Natural killer cell (primary cell): ENCODE data around the gene NPIPA3. TPM values are rescaled to one million over a fixed set of nuclear protein-coding genes. Genes with fewer than 3 reads are reported as not detected.
"Not testable (repeated sequence)": the region's sequence is repeated elsewhere in the genome, so short reads cannot be mapped to it uniquely, and the experiment has no call there.

ENCODE experiments used
- ATAC-seq, 3 donors: fragments of 150-1000 bp in 2 of 3; fragments of 200-7000 bp in 1 of 3; cut with Tn5 transposase; 1 replicate in 1 of 3; 2 replicates in 2 of 3; pipeline ENCODE4 v1.10.0; 2021; ENCODE audit warnings: mild to moderate bottlenecking in 2 of 3, moderate library complexity in 2 of 3
- DNase-seq, 2 donors: peaks; one replicate each; pipeline versions ENCODE4 v3.0.0 to v3.0.0-alpha.2; 2013 to 2021; ENCODE audit warnings: mixed read lengths in 1 of 2
- H3K27ac ChIP-seq: one replicate; pipeline ENCODE4 v1.5.1; 2013; ENCODE audit warnings: mild to moderate bottlenecking, low read length
- H3K27me3 ChIP-seq: one replicate; pipeline ENCODE4 v1.6.1; 2013; ENCODE audit warnings: low read length; ENCODE audit not compliant: control insufficient read depth, insufficient read depth
- H3K36me3 ChIP-seq: one replicate; pipeline ENCODE4 v1.6.1; 2013; ENCODE audit warnings: low read length; ENCODE audit not compliant: control insufficient read depth, insufficient read depth
- H3K4me1 ChIP-seq: one replicate; pipeline ENCODE4 v1.6.1; 2013; ENCODE audit warnings: low read length; ENCODE audit not compliant: control insufficient read depth, insufficient read depth
- H3K4me3 ChIP-seq: one replicate; pipeline ENCODE4 v1.5.1; 2013; ENCODE audit warnings: low read length
- H3K9me3 ChIP-seq: one replicate; pipeline ENCODE4 v1.6.1; 2013; ENCODE audit warnings: low read length; ENCODE audit not compliant: control insufficient read depth, insufficient read depth
- H3K27ac Mint-ChIP-seq, 2 donors: one replicate each; pipeline ENCODE4 v1.8.0; 2022; ENCODE audit warnings: mild to moderate bottlenecking in 2 of 2, mixed read lengths in 2 of 2, moderate library complexity in 1 of 2
- H3K27me3 Mint-ChIP-seq, 2 donors: one replicate each; pipeline ENCODE4 v1.8.0; 2022; ENCODE audit warnings: low read depth in 2 of 2, mixed read lengths in 2 of 2
- H3K36me3 Mint-ChIP-seq: one replicate; pipeline ENCODE4 v1.8.0; 2022; ENCODE audit warnings: mixed read lengths
- H3K4me1 Mint-ChIP-seq, 2 donors: one replicate each; pipeline ENCODE4 v1.8.0; 2022; ENCODE audit warnings: mixed read lengths in 2 of 2
- H3K4me3 Mint-ChIP-seq: one replicate; pipeline ENCODE4 v1.8.0; 2022; ENCODE audit warnings: mild to moderate bottlenecking, moderate library complexity, mixed read lengths
- H3K9me3 Mint-ChIP-seq, 2 donors: one replicate each; pipeline ENCODE4 v1.8.0; 2022; ENCODE audit warnings: mixed read lengths in 2 of 2
- WGBS: methylation state at CpG from one replicate; pipeline ENCODE4 v1.1.7; 2013; ENCODE audit warnings: missing lambda C conversion rate; ENCODE audit not compliant: insufficient coverage; 5-methylcytosine and 5-hydroxymethylcytosine counted together
- intact Hi-C: fragments of 100-400 bp; cut with micrococcal nuclease; formaldehyde crosslinking; loops from one replicate; pipeline ENCODE4 v1.14.2; 2022
- total RNA-seq, 4 donors: library from RNA; stranded (reverse); fragments of 120-200 nt in 1 of 4; gene quantifications; one replicate each; pipeline versions ENCODE4 v1.2.3 to v1.2.4, GENCODE V29; 2013 to 2022
- TF ChIP-seq, protein P1 (sequence below): fragments of 200-600 bp; IDR thresholded peaks from one replicate; pipeline ENCODE4 v1.8.0; 2022; ENCODE audit warnings: antibody characterized with exemption

Gene NPIPA3
- total RNA-seq, 3 donors from 2014 or later (not counting 1 experiment from before 2014, with no cell fraction given): 3.1 TPM; not detected in 2

- H3K36me3 Mint-ChIP-seq: no peaks in the 10 kb centered on the region
- 83% methylated on average over 2 of the region's 3 CpGs for WGBS
- no peak overlapping the region for H3K4me3 Mint-ChIP-seq
- H3K4me3 ChIP-seq: no peak overlapping the region
- H3K27me3 ChIP-seq: peaks cover 2% of the 10 kb centered on the region
- peaks cover 5 to 6% of the 10 kb centered on the region in 2 donors for H3K4me1 Mint-ChIP-seq
- TF ChIP-seq, protein P1, sequence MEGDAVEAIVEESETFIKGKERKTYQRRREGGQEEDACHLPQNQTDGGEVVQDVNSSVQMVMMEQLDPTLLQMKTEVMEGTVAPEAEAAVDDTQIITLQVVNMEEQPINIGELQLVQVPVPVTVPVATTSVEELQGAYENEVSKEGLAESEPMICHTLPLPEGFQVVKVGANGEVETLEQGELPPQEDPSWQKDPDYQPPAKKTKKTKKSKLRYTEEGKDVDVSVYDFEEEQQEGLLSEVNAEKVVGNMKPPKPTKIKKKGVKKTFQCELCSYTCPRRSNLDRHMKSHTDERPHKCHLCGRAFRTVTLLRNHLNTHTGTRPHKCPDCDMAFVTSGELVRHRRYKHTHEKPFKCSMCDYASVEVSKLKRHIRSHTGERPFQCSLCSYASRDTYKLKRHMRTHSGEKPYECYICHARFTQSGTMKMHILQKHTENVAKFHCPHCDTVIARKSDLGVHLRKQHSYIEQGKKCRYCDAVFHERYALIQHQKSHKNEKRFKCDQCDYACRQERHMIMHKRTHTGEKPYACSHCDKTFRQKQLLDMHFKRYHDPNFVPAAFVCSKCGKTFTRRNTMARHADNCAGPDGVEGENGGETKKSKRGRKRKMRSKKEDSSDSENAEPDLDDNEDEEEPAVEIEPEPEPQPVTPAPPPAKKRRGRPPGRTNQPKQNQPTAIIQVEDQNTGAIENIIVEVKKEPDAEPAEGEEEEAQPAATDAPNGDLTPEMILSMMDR: no peak
- no peak for ATAC-seq
- no peaks in the 10 kb centered on the region for H3K9me3 Mint-ChIP-seq
- no peak overlapping the region for H3K27ac ChIP-seq
- no peak for DNase-seq
- H3K9me3 ChIP-seq: no peaks in the 10 kb centered on the region
- peaks cover 3% of the 10 kb centered on the region for H3K4me1 ChIP-seq
- H3K27me3 Mint-ChIP-seq: peaks cover 10 to 12% of the 10 kb centered on the region in 2 donors
- no peaks in the 10 kb centered on the region for H3K36me3 ChIP-seq
- intact Hi-C loops: no loop called here
- H3K27ac Mint-ChIP-seq: no peak overlapping the region
Observed at GRCh38 chr16:14676633-14677032, 26.6 kb upstream of the NPIPA3 start.

DNA sequence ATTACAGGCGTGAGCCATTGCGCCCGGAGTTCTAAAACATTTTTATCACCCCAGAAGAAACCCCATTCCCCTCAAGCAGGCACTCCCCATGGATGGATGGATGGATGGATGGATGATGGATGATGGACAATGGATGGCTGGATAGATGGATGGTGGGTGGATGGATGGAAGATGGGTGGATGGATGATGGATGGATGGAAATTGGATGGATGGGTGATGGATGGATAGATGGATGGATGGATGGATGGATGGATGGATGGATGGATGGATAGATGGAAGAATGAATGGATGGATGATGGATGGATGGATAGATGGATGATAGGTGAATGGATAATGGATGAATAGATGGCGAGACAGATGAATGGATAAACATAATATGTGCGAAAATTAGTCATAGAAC is 25.6 kb upstream of the NPIPA3 start:
- Histone ChIP-seq H3K27ac (no peak overlapping the region), H3K27me3 (peaks cover 2% of the 10 kb centered on the region), H3K4me3 (no peak overlapping the region), H3K9me3 (no peaks in the 10 kb centered on the region), H3K4me1 (peaks cover 1% of the 10 kb centered on the region), H3K36me3 (no peaks in the 10 kb centered on the region)
- TF ChIP-seq, protein P1: no peak
- peaks cover 1 to 3% of the 10 kb centered on the region in 2 donors for H3K4me1 Mint-ChIP-seq
- H3K27me3 Mint-ChIP-seq: peaks cover 10 to 12% of the 10 kb centered on the region in 2 donors
- no peak for DNase-seq
- H3K27ac Mint-ChIP-seq: no peak overlapping the region
- H3K4me3 Mint-ChIP-seq: no peak overlapping the region
- no peaks in the 10 kb centered on the region for H3K36me3 Mint-ChIP-seq
- intact Hi-C loops: no loop called here
- no peaks in the 10 kb centered on the region for H3K9me3 Mint-ChIP-seq
- 91% methylated on average over 4 of the region's 5 CpGs for WGBS
- no peak for ATAC-seq

DNA sequence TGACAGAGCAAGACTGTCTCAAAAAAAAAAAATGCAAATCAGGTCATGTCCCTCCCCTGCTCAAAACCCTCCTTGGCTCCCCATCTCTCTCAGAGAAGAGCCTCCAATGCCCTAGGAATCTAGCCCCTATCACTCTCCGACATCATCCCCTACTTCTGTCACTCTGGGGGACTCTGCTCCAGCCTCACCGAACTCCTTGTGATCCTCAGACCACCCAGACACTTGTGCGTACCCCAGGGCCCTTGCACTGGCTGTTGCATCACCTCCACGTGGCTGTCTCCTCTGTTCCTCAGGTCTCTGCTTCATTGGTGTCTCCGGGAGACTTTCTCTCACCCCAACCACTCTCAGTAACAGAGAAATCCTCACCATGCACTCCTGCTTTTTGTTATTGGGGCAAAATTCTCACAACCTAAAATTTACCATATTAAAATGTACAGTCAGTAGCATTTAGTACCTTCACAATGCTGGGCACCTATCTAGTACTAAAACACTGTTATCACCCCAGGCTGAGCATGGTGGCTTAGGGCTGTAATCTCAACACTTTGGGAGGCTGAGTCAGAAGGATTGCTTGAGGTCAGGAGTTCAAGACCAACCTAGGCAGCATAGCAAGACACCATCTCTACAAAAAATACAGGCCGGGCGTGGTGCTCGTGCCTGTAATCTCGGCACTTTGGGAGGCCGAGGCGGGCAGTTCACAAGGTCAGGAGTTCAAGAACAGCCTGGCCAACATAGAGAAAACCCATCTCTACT is 24.3 kb upstream of the NPIPA3 start:
- Histone ChIP-seq H3K27me3 (peaks cover 2% of the 10 kb centered on the region), H3K4me1 (no peaks in the 10 kb centered on the region), H3K9me3 (no peaks in the 10 kb centered on the region), H3K36me3 (no peaks in the 10 kb centered on the region), H3K4me3 (no peak overlapping the region), H3K27ac (no peak overlapping the region)
- intact Hi-C loops: no loop called here
- no peaks in the 10 kb centered on the region for H3K4me1 Mint-ChIP-seq
- ATAC-seq (no peak), DNase-seq (no peak)
- TF ChIP-seq, protein P1: no peak
- H3K36me3 Mint-ChIP-seq: no peaks in the 10 kb centered on the region
- no peak overlapping the region for H3K4me3 Mint-ChIP-seq
- H3K27ac Mint-ChIP-seq: no peak overlapping the region
- peaks cover 10 to 12% of the 10 kb centered on the region in 2 donors for H3K27me3 Mint-ChIP-seq
- H3K9me3 Mint-ChIP-seq: no peaks in the 10 kb centered on the region
- WGBS: 77% methylated on average over 11 of the region's 11 CpGs

DNA sequence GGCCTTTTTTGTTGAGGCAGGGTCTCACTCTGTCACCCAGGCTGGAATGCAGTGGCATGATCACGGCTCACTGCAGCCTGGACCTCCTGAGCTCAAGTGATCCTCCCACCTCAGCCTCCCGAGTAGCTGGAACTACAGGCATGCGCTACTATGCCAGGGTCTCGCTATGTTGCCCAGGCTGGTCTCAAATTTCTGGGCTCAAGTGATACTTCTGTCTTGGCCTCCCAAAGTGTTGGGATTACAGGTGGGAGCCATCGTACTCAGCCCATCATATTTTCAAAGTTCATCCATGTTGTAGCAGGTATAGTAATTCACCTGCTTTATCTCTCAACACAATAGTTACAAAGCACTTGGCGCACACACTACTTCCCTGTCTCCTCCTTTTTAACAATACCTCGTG is 22.8 kb upstream of the NPIPA3 start:
- DNase-seq, H3K27me3 ChIP-seq, ATAC-seq, H3K4me3 Mint-ChIP-seq, intact Hi-C loops, H3K4me1 Mint-ChIP-seq, H3K27me3 Mint-ChIP-seq, H3K4me1 ChIP-seq, H3K36me3 ChIP-seq, H3K27ac ChIP-seq, H3K36me3 Mint-ChIP-seq, H3K9me3 Mint-ChIP-seq, H3K9me3 ChIP-seq, H3K27ac Mint-ChIP-seq, H3K4me3 ChIP-seq: not testable (repeated sequence)
- 93% methylated on average over 7 of the region's 7 CpGs for WGBS
